ENCODE measurements around the gene CATSPER1. TPM values are rescaled to one million over a fixed set of nuclear protein-coding genes. Genes with fewer than 3 reads are reported as not detected.
A peak's percentile ranks its signal among the peaks of the same experiment; 100 is the strongest.

Gene CATSPER1
- total RNA-seq, 3 donors from 2014 or later (not counting 1 experiment from before 2014, with no cell fraction given): 12.2 to 16.9 (median 13.3) TPM

- DNase-seq (no peak), ATAC-seq (no peak)
- TF ChIP-seq CTCF (IDR thresholded peaks at IDR 0.05): no peak
- no peak overlapping the region for H3K27ac Mint-ChIP-seq
- H3K9me3 Mint-ChIP-seq: no peaks in the 10 kb centered on the region
- H3K4me3 Mint-ChIP-seq: no peak overlapping the region
- intact Hi-C loops (cut with micrococcal nuclease): no loop called here
- H3K9me3 ChIP-seq (ENCODE audit: control insufficient read depth, insufficient read depth, low read length): no peaks in the 10 kb centered on the region
- peaks cover 27 to 42% of the 10 kb centered on the region in 2 donors for H3K4me1 Mint-ChIP-seq
- H3K27me3 ChIP-seq (ENCODE audit: control insufficient read depth, insufficient read depth, low read length): no peaks in the 10 kb centered on the region
- peaks cover 23% of the 10 kb centered on the region for H3K4me1 ChIP-seq (ENCODE audit: control insufficient read depth, insufficient read depth, low read length)
- WGBS (ENCODE audit: insufficient coverage): 95% methylated on average over 7 of the region's 7 CpGs
- peaks cover 4% of the 10 kb centered on the region for H3K36me3 Mint-ChIP-seq
- peaks cover 53% of the 10 kb centered on the region for H3K36me3 ChIP-seq (ENCODE audit: control insufficient read depth, insufficient read depth, low read length)
- H3K4me3 ChIP-seq (ENCODE audit: low read length): no peak overlapping the region
- no peak overlapping the region for H3K27ac ChIP-seq (ENCODE audit: low read length)
- no peaks in the 10 kb centered on the region for H3K27me3 Mint-ChIP-seq (ENCODE audit: low read depth in 2 of 2)
Measured at GRCh38 chr11:66055021-66055420, 28.7 kb upstream of the CATSPER1 start.

- Mint-ChIP-seq H3K4me3 (peak overlapping the region; percentile 100), H3K4me1 (peaks cover 27 to 34% of the 10 kb centered on the region in 2 donors), H3K36me3 (no peaks in the 10 kb centered on the region), H3K27me3 (ENCODE audit: low read depth in 2 of 2) (peaks cover 0 to 11% of the 10 kb centered on the region in 2 donors), H3K27ac (peak overlapping the region; percentile 98), H3K9me3 (no peaks in the 10 kb centered on the region)
- 2% methylated on average over 17 of the region's 17 CpGs for WGBS (ENCODE audit: insufficient coverage)
- DNase-seq (no peak), ATAC-seq (peak in 1 of 3 donors; percentile 0)
- Histone ChIP-seq H3K4me1 (ENCODE audit: control insufficient read depth, insufficient read depth, low read length) (peaks cover 23% of the 10 kb centered on the region), H3K9me3 (ENCODE audit: control insufficient read depth, insufficient read depth, low read length) (no peaks in the 10 kb centered on the region), H3K4me3 (ENCODE audit: low read length) (peak overlapping the region; percentile 97), H3K27ac (ENCODE audit: low read length) (peak overlapping the region; percentile 69), H3K36me3 (ENCODE audit: control insufficient read depth, insufficient read depth, low read length) (peaks cover 30% of the 10 kb centered on the region), H3K27me3 (ENCODE audit: control insufficient read depth, insufficient read depth, low read length) (peaks cover under 1% of the 10 kb centered on the region)
- TF ChIP-seq CTCF (IDR thresholded peaks at IDR 0.05): no peak
- intact Hi-C loops (cut with micrococcal nuclease): loop anchor here (1.0 kb wide), 1 partner anchor 18 kb away; the partner anchor contains the start of gene PACS1
Measured at GRCh38 chr11:66052664-66052982, 26.3 kb upstream of the CATSPER1 start.

GRCh38 chr11:66051766-66052663, 25.7 kb upstream of the CATSPER1 start, which contains the start of gene SF3B2:
SF3B2 (plus strand) TSS chr11:66052364; CDS start chr11:66052385, 21 bp downstream.
- Mint-ChIP-seq H3K36me3 (no peaks in the 10 kb centered on the region), H3K9me3 (no peaks in the 10 kb centered on the region), H3K4me3 (peak within 1 kb of the TSS; percentile 100), H3K27me3 (ENCODE audit: low read depth in 2 of 2) (peaks cover 0 to 11% of the 10 kb centered on the region in 2 donors), H3K4me1 (peaks cover 27 to 34% of the 10 kb centered on the region in 2 donors), H3K27ac (peak within 1 kb of the TSS; percentile 98)
- H3K4me1 ChIP-seq (ENCODE audit: control insufficient read depth, insufficient read depth, low read length): peaks cover 23% of the 10 kb centered on the region
- ATAC-seq (peak; percentile 93 to 98 (median 96)), DNase-seq (peak; percentile 90 to 98)
- H3K27ac ChIP-seq (ENCODE audit: low read length): peak within 1 kb of the TSS; percentile 69
- no peaks in the 10 kb centered on the region for H3K9me3 ChIP-seq (ENCODE audit: control insufficient read depth, insufficient read depth, low read length)
- H3K4me3 ChIP-seq (ENCODE audit: low read length): peak within 1 kb of the TSS; percentile 97
- intact Hi-C loops (cut with micrococcal nuclease): loop anchor here (1.0 kb wide), 1 partner anchor 18 kb away; the partner anchor contains the start of gene PACS1
- H3K27me3 ChIP-seq (ENCODE audit: control insufficient read depth, insufficient read depth, low read length): peaks cover 3% of the 10 kb centered on the region
- under 1% methylated on average over 84 of the region's 84 CpGs for WGBS (ENCODE audit: insufficient coverage)
- H3K36me3 ChIP-seq (ENCODE audit: control insufficient read depth, insufficient read depth, low read length): peaks cover 26% of the 10 kb centered on the region
- no peak for TF ChIP-seq CTCF (IDR thresholded peaks at IDR 0.05)

Measured in natural killer cell (primary cell).